HFFc6 (cell line): ENCODE data around the gene FGF19. TPM values are rescaled to one million over a fixed set of nuclear protein-coding genes. Genes with fewer than 3 reads are reported as not detected.

Source experiments
- DNase-seq: peaks from one replicate; pipeline ENCODE4 v3.0.0-alpha.2; 2018
- H3K27ac Mint-ChIP-seq: 2 replicates; pipeline ENCODE4 v1.8.0; 2020; ENCODE audit warnings: mild to moderate bottlenecking, mixed read lengths
- H3K27me3 Mint-ChIP-seq: 2 replicates; pipeline ENCODE4 v1.8.0; 2021; ENCODE audit warnings: mild to moderate bottlenecking, moderate library complexity, mixed read lengths; ENCODE audit not compliant: insufficient read depth
- H3K36me3 Mint-ChIP-seq: 2 replicates; pipeline ENCODE4 v1.8.0; 2021; ENCODE audit warnings: low read depth, mixed read lengths
- H3K4me1 Mint-ChIP-seq: 2 replicates; pipeline ENCODE4 v1.8.0; 2020; ENCODE audit warnings: low read depth, mixed read lengths
- H3K4me3 Mint-ChIP-seq: 2 replicates; pipeline ENCODE4 v1.8.0; 2020; ENCODE audit warnings: mild to moderate bottlenecking, moderate library complexity, mixed read lengths
- H3K9me3 Mint-ChIP-seq: 2 replicates; pipeline ENCODE4 v1.8.0; 2020; ENCODE audit warnings: mild to moderate bottlenecking, mixed read lengths
- CTCF ChIP-seq: fragments of 200-600 bp; sonication (generic); IDR thresholded peaks from 2 replicates; pipeline ENCODE4 v1.5.0; 2021; ENCODE audit warnings: antibody characterized with exemption, mild to moderate bottlenecking
- total RNA-seq, 6 experiments: library from RNA; stranded (reverse); fragmentation: NEBNext Ultra II Directional; extraction: Animal tissue kit (Norgen Biotek cat#: 25700); gene quantifications; 2 replicates in 1 of 6; 3 replicates in 5 of 6; pipeline ENCODE4 v1.2.3, GENCODE V29; 2021

FGF19 gene
- total RNA-seq, 6 experiments from 2014 or later, result not detected

GRCh38 chr11:69685348-69685747, 18.5 kb downstream of the FGF19 start:
- Mint-ChIP-seq H3K4me1 (peaks cover 18% of the 10 kb centered on the region), H3K27me3 (peaks cover 4% of the 10 kb centered on the region), H3K36me3 (no peaks in the 10 kb centered on the region), H3K9me3 (no peaks in the 10 kb centered on the region), H3K27ac (no peak overlapping the region), H3K4me3 (no peak overlapping the region)
- no peak for DNase-seq
- TF ChIP-seq CTCF, result no peak

- Mint-ChIP-seq H3K27ac (no peak overlapping the region), H3K36me3 (no peaks in the 10 kb centered on the region), H3K4me3 (no peak overlapping the region), H3K4me1 (peaks cover 18% of the 10 kb centered on the region), H3K27me3 (peaks cover 4% of the 10 kb centered on the region), H3K9me3 (no peaks in the 10 kb centered on the region)
- no peak for TF ChIP-seq CTCF
- no peak for DNase-seq
Measured at GRCh38 chr11:69684651-69685050, 19.2 kb downstream of the FGF19 start.

- no peaks in the 10 kb centered on the region for H3K9me3 Mint-ChIP-seq
- DNase-seq, result no peak
- peaks cover 18% of the 10 kb centered on the region for H3K4me1 Mint-ChIP-seq
- H3K4me3 Mint-ChIP-seq, result no peak overlapping the region
- H3K27ac Mint-ChIP-seq, result no peak overlapping the region
- no peaks in the 10 kb centered on the region for H3K36me3 Mint-ChIP-seq
- H3K27me3 Mint-ChIP-seq, result peaks cover 4% of the 10 kb centered on the region
- TF ChIP-seq CTCF, result peak; percentile 78
Measured at GRCh38 chr11:69683764-69684333, 20.0 kb downstream of the FGF19 start.

- H3K4me3 Mint-ChIP-seq, result no peak overlapping the region
- no peaks in the 10 kb centered on the region for H3K36me3 Mint-ChIP-seq
- no peak overlapping the region for H3K27ac Mint-ChIP-seq
- H3K9me3 Mint-ChIP-seq, result no peaks in the 10 kb centered on the region
- DNase-seq, result no peak
- peaks cover 18% of the 10 kb centered on the region for H3K4me1 Mint-ChIP-seq
- peaks cover 4% of the 10 kb centered on the region for H3K27me3 Mint-ChIP-seq
- no peak for TF ChIP-seq CTCF
Measured at GRCh38 chr11:69682681-69683326, 21.0 kb downstream of the FGF19 start.

GRCh38 chr11:69682221-69682620, 21.6 kb downstream of the FGF19 start:
- Mint-ChIP-seq H3K27ac (no peak overlapping the region), H3K27me3 (peaks cover 4% of the 10 kb centered on the region), H3K36me3 (no peaks in the 10 kb centered on the region), H3K4me3 (no peak overlapping the region), H3K4me1 (peaks cover 18% of the 10 kb centered on the region), H3K9me3 (no peaks in the 10 kb centered on the region)
- no peak for DNase-seq
- TF ChIP-seq CTCF, result no peak
